Measurements from ENCODE around the gene ZDHHC1.
A peak's percentile ranks its signal among the peaks of the same experiment; 100 is the strongest.
"Not testable (repeated sequence)": the region's sequence is repeated elsewhere in the genome, so short reads cannot be mapped to it uniquely, and the experiment has no call there.

Gene ZDHHC1

GRCh38 chr16:67392301-67393059 lies 23.8 kb downstream of the ZDHHC1 start:
- DNase-seq: no peak

GRCh38 chr16:67391424-67392300 lies 24.6 kb downstream of the ZDHHC1 start:
- DNase-seq: no peak

GRCh38 chr16:67390816-67391423 lies 25.4 kb downstream of the ZDHHC1 start:
- DNase-seq: no peak

GRCh38 chr16:67389911-67390815 lies 26.1 kb downstream of the ZDHHC1 start:
- peak; percentile 96 to 98 for DNase-seq

- DNase-seq: no peak
Observed at GRCh38 chr16:67388591-67388990, 27.7 kb downstream of the ZDHHC1 start.

GRCh38 chr16:67388191-67388590 lies 28.1 kb downstream of the ZDHHC1 start:
- DNase-seq: no peak

- no peak for DNase-seq
Observed at GRCh38 chr16:67387479-67388079, 28.7 kb downstream of the ZDHHC1 start.

GRCh38 chr16:67386861-67387455 lies 29.3 kb downstream of the ZDHHC1 start:
- no peak for DNase-seq

GRCh38 chr16:67384778-67385510 lies 31.3 kb downstream of the ZDHHC1 start:
- no peak for DNase-seq

GRCh38 chr16:67383284-67383683 lies 33.0 kb downstream of the ZDHHC1 start:
- peak; percentile 24 to 47 for DNase-seq

- no peak for DNase-seq
Observed at GRCh38 chr16:67378642-67379041, 37.6 kb downstream of the ZDHHC1 start.

- DNase-seq: not testable (repeated sequence)
Observed at GRCh38 chr16:67376012-67376411, 40.3 kb downstream of the ZDHHC1 start.

GRCh38 chr16:67372664-67373063 lies 43.6 kb downstream of the ZDHHC1 start:
- peak; percentile 37 to 61 for DNase-seq

GRCh38 chr16:67370661-67371060 lies 45.6 kb downstream of the ZDHHC1 start:
- DNase-seq: no peak

- peak in 1 of 2 donors; percentile 43 for DNase-seq
Observed at GRCh38 chr16:67364600-67365235, 51.6 kb downstream of the ZDHHC1 start.

GRCh38 chr16:67361038-67361437 lies 55.2 kb downstream of the ZDHHC1 start:
- no peak for DNase-seq

GRCh38 chr16:67359540-67360269 lies 56.6 kb downstream of the ZDHHC1 start:
- not testable (repeated sequence) for DNase-seq

GRCh38 chr16:67357561-67357960 lies 58.7 kb downstream of the ZDHHC1 start:
- DNase-seq: no peak

GRCh38 chr16:67356396-67356795 lies 59.9 kb downstream of the ZDHHC1 start:
- no peak for DNase-seq

All from inflammatory macrophage (primary cell).